GM12878 (cell line): ENCODE results near the gene SLC35F3. TPM values are rescaled to one million over a fixed set of nuclear protein-coding genes. Genes with fewer than 3 reads are reported as not detected.

Experiments used
- ATF7 ChIP-seq: fragments of 450-650 bp; IDR thresholded peaks from 2 replicates; pipeline ENCODE4 v1.6.1; 2016; ENCODE audit warnings: low read depth, mild to moderate bottlenecking
- BHLHE40 ChIP-seq, 2 experiments: fragments of 450-650 bp in 1 of 2; IDR thresholded peaks; 2 replicates each; pipeline ENCODE4 v1.6.1; 2011 to 2017; ENCODE audit warnings: low read depth in 2 of 2, borderline replicate concordance in 1 of 2, improper control_type of control experiment in 1 of 2, low read length in 1 of 2, mild to moderate bottlenecking in 1 of 2
- CREM ChIP-seq: IDR thresholded peaks from 2 replicates; pipeline ENCODE4 v1.6.1; 2014; ENCODE audit warnings: antibody characterized with exemption, low read depth
- IRF5 ChIP-seq: fragments of 450-650 bp; IDR thresholded peaks from 2 replicates; pipeline ENCODE4 v1.6.1; 2017; ENCODE audit warnings: borderline replicate concordance
- PBX3 ChIP-seq: IDR thresholded peaks from 2 replicates; pipeline ENCODE4 v1.6.1; 2011; ENCODE audit warnings: mild to moderate bottlenecking, low read depth, low read length, moderate library complexity; ENCODE audit not compliant: insufficient replicate concordance
- PKNOX1 ChIP-seq: fragments of 450-650 bp; IDR thresholded peaks from 2 replicates; pipeline ENCODE4 v1.6.1; 2016; ENCODE audit warnings: mild to moderate bottlenecking
- PRDM15 ChIP-seq: fragments of 450-650 bp; formaldehyde crosslinking; IDR thresholded peaks from 2 replicates; pipeline ENCODE4 v1.4.0; 2020; ENCODE audit warnings: mild to moderate bottlenecking, moderate library complexity
- RCOR1 ChIP-seq: conservative IDR thresholded peaks from 2 replicates; pipeline ENCODE4 v1.6.1; 2012; ENCODE audit warnings: low read depth, low read length, improper control_type of control experiment
- SMARCA5 ChIP-seq: fragments of 450-650 bp; IDR thresholded peaks from 2 replicates; pipeline ENCODE4 v1.6.1; 2017; ENCODE audit warnings: mild to moderate bottlenecking
- WRNIP1 ChIP-seq: IDR thresholded peaks from 2 replicates; pipeline ENCODE4 v1.6.1; 2011; ENCODE audit warnings: low read depth, low read length, improper control_type of control experiment, borderline replicate concordance
- ZBTB33 ChIP-seq: fragments of 450-650 bp; IDR thresholded peaks from 2 replicates; pipeline ENCODE4 v1.6.1; 2017; ENCODE audit warnings: mild to moderate bottlenecking
- ZBTB40 ChIP-seq: fragments of 450-650 bp; IDR thresholded peaks from 2 replicates; pipeline ENCODE4 v1.6.1; 2016; ENCODE audit warnings: mild to moderate bottlenecking, moderate library complexity, borderline replicate concordance
- ZNF274 ChIP-seq: IDR thresholded peaks from one replicate; pipeline ENCODE4 v1.8.0; 2011; ENCODE audit not compliant: insufficient read length, insufficient read depth
- ZZZ3 ChIP-seq: IDR thresholded peaks from 2 replicates; pipeline ENCODE4 v1.6.1; 2011; ENCODE audit warnings: low read depth; ENCODE audit not compliant: control insufficient read depth, insufficient read length
- polyA plus RNA-seq, 11 experiments: library from polyadenylated mRNA; depleted of rRNA in 4 of 11; unstranded in 6 of 11; stranded (reverse) in 5 of 11; fragments of >200 nt; fragmentation: Nextera tagmentation in 4 of 11; fragmentation: Illumina TruSeq in 1 of 11; extraction: Ambion mirVana in 4 of 11; extraction: Trizol in 1 of 11; gene quantifications; 1 replicate in 1 of 11; 2 replicates in 10 of 11; pipeline versions ENCODE4 v1.2.1 to v1.2.3, GENCODE V29; 2011 to 2016; ENCODE audit warnings: inconsistent platforms in 2 of 11, missing spikeins in 2 of 11, low read depth in 1 of 11
- total RNA-seq, 4 experiments: library from RNA; depleted of rRNA in 3 of 4; stranded (reverse); fragments of >200 nt in 3 of 4; fragmentation: Illumina TruSeq in 1 of 4; extraction: Trizol in 1 of 4; gene quantifications; 2 replicates each; pipeline versions ENCODE4 v1.2.1 to v1.2.3, GENCODE V29; 2013 to 2021

Gene SLC35F3
- total and polyA plus RNA-seq, 10 of the 15 experiments (the other 5 are each of a cell fraction or from before 2014, with no cell fraction given) = 1.0 to 8.6 (median 5.7) TPM

GRCh38 chr1:233897325-233898162, 6.9 kb upstream of the SLC35F3 start (continued):
- TF ChIP-seq PBX3 = no peak
- TF ChIP-seq CREM = peak; percentile 82
- TF ChIP-seq PKNOX1 = peak; percentile 68; the same call in 1 of the 2 replicates
- TF ChIP-seq WRNIP1 = no peak
- TF ChIP-seq IRF5 = no peak
- TF ChIP-seq ZNF274 = no peak
- TF ChIP-seq SMARCA5 = 0 out of 2 replicates have a peak, but pooled peaks have one; percentile 36
- no peak for TF ChIP-seq PRDM15 (CRISPR knock-in tag)
- TF ChIP-seq ZBTB40 = no peak
- TF ChIP-seq BHLHE40 (IDR thresholded peaks at IDR 0.05; ENCODE audit: borderline replicate concordance in 1 of 2, low read depth in 2 of 2, low read length in 1 of 2) = peak; percentile 94 to 96
- TF ChIP-seq ATF7 = peak; percentile 79
- no peak for TF ChIP-seq ZBTB33
- no peak; the same call in 1 of the 2 replicates for TF ChIP-seq RCOR1
- no peak for TF ChIP-seq ZZZ3
